ENCODE measurements around the gene KNTC1. TPM values are rescaled to one million over a fixed set of nuclear protein-coding genes. Genes with fewer than 3 reads are reported as not detected.

The KNTC1 gene
- total RNA-seq (2021) (63.0 and 67.7 TPM in 2 replicates), Bru-seq, nascent RNA (percentile 78 among the genes with signal in this experiment), BruChase-seq, experiment 1, labeled RNA remaining after a 2-hour chase (percentile 74 among the genes with signal in this experiment), BruChase-seq, experiment 2, labeled RNA remaining after a 6-hour chase (percentile 88 among the genes with signal in this experiment)
- long read RNA-seq, partial matches to known transcripts: 1 of 16 reads
- long read RNA-seq, other reads (novel, unspliced or antisense): 15 of 16 reads

DNA sequence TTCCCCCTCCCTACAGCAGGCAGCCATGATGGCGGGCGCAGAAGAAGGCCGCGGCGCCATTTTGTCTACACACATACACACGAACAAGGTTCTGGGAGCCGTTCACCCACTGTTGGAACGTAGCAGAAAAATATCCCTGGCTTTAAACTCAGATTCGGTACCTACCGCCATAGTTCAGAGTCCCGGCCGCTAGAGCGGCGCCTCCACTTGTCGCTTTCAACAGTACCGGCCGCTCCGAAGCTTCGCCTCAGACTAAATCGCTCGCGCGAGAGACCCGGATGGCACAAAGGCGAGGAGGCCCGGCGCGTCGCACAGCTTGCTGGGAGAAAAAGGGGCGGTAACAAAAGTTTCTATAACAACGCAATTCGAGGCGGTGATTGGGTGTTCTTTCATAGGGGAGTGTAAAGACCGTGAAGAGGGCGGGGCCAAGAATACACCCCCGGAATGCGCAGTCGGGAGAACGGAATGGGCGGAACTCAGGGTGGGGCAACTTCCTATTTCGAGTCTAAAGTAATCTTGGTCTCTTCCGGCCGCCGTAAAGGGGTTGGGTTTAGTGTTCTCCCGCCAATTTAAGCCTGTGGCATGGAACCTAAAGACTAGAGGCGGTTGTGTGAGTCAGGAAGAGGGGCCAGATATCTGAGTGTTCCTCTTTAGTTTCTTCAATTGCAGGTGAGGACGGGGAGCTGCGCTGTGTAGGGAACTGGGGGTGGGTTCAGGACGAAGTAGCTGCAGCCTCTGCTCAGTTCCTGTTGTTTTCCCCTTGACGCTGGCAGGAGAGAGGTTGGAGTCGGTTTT lies at the start of gene KNTC1, which contains the start of gene RSRC2:
TSS of gene KNTC1 (plus strand) at position 567 of the 795 bp plus-strand sequence. CDS start 2,815 bp downstream, outside the sequence.
TSS of gene RSRC2 (minus strand) at position 254 of the 795 bp plus-strand sequence. CDS start at position 171, 83 bp downstream.
- ChIA-PET CTCF (no interaction called here), POLR2A (ENCODE audit: unreplicated experiment) (interaction anchor here (0.5 to 0.7 kb wide), 8 partner anchors 26 to 1133 kb away, joined by 3 to 10 read pairs (median 6); partner anchors contain the start of genes DIABLO and RNF34)
- Histone ChIP-seq H2AFZ (peak within 1 kb of the TSS; percentile 79), H3K4me3 (peak within 1 kb of the TSS; percentile 97), H3K9me2 (ENCODE audit: insufficient read depth) (no peaks in the 10 kb centered on the region), H3K27me3 (ENCODE audit: insufficient read depth, low read depth) (no peaks in the 10 kb centered on the region), H3K36me3 (ENCODE audit: low read depth) (peaks cover 41% of the 10 kb centered on the region), H3K4me1 (replicated peaks; ENCODE audit: insufficient read depth) (peaks cover 29% of the 10 kb centered on the region), H3K4me2 (peak within 1 kb of the TSS; percentile 93), H3K9me3 (ENCODE audit: insufficient read depth, low read depth) (no peaks in the 10 kb centered on the region), H3F3A (ENCODE audit: insufficient read depth, low read depth) (peaks cover 21% of the 10 kb centered on the region; the same call in 1 of the 2 replicates), H4K20me1 (ENCODE audit: insufficient read depth) (peaks cover 42% of the 10 kb centered on the region), H3K27ac (peak within 1 kb of the TSS; percentile 95), H3K79me2 (ENCODE audit: low read depth) (peaks cover 83% of the 10 kb centered on the region)
- peak; percentile 97 to 98 for DNase-seq
- BruUV-seq (replicated peaks): no TSS peak
- no peak for TF ChIP-seq EZH2 (IDR thresholded peaks at IDR 0.05; ENCODE audit: low read depth)
- TF ChIP-seq, protein P1, sequence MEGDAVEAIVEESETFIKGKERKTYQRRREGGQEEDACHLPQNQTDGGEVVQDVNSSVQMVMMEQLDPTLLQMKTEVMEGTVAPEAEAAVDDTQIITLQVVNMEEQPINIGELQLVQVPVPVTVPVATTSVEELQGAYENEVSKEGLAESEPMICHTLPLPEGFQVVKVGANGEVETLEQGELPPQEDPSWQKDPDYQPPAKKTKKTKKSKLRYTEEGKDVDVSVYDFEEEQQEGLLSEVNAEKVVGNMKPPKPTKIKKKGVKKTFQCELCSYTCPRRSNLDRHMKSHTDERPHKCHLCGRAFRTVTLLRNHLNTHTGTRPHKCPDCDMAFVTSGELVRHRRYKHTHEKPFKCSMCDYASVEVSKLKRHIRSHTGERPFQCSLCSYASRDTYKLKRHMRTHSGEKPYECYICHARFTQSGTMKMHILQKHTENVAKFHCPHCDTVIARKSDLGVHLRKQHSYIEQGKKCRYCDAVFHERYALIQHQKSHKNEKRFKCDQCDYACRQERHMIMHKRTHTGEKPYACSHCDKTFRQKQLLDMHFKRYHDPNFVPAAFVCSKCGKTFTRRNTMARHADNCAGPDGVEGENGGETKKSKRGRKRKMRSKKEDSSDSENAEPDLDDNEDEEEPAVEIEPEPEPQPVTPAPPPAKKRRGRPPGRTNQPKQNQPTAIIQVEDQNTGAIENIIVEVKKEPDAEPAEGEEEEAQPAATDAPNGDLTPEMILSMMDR (conservative IDR thresholded peaks at IDR 0.05): no peak
- intact Hi-C loops (cut with micrococcal nuclease; ENCODE audit: unreplicated experiment): loop anchor here (1.0 kb wide), 3 partner anchors 27 to 225 kb away; partner anchors contain the start of genes DENR and ZCCHC8

- TF ChIP-seq, protein P1 (conservative IDR thresholded peaks at IDR 0.05): no peak
- no peak for TF ChIP-seq EZH2 (IDR thresholded peaks at IDR 0.05; ENCODE audit: low read depth)
- no peak overlapping the region for H3K4me2 ChIP-seq
- no peaks in the 10 kb centered on the region for H3K9me2 ChIP-seq (ENCODE audit: insufficient read depth)
- POLR2A ChIA-PET (ENCODE audit: unreplicated experiment): interaction anchor here (0.6 kb wide), 1 partner anchor 81 kb away, joined by 9 read pairs; no protein-coding TSS in a partner anchor
- 0 out of 2 replicates have a peak, but pooled peaks cover 5% of the 10 kb centered on the region for H4K20me1 ChIP-seq (ENCODE audit: insufficient read depth)
- H3K36me3 ChIP-seq (ENCODE audit: low read depth): peaks cover 37% of the 10 kb centered on the region
- no peak overlapping the region for H2AFZ ChIP-seq
- no TSS peak for BruUV-seq (replicated peaks)
- no peak overlapping the region for H3K4me3 ChIP-seq
- CTCF ChIA-PET: no interaction called here
- no peak for DNase-seq
- H3K4me1 ChIP-seq (replicated peaks; ENCODE audit: insufficient read depth): no peaks in the 10 kb centered on the region
- H3K79me2 ChIP-seq (ENCODE audit: low read depth): no peaks in the 10 kb centered on the region; the same call in 1 of the 2 replicates
- no peaks in the 10 kb centered on the region for H3K9me3 ChIP-seq (ENCODE audit: insufficient read depth, low read depth)
- peaks cover 6% of the 10 kb centered on the region; the same call in 1 of the 2 replicates for H3F3A ChIP-seq (ENCODE audit: insufficient read depth, low read depth)
- intact Hi-C loops (cut with micrococcal nuclease; ENCODE audit: unreplicated experiment): no loop called here
- H3K27ac ChIP-seq: no peak overlapping the region
- H3K27me3 ChIP-seq (ENCODE audit: insufficient read depth, low read depth): no peaks in the 10 kb centered on the region
Measured at GRCh38 chr12:122480753-122481152, 46.3 kb upstream of the KNTC1 start.

- peaks cover 11% of the 10 kb centered on the region; the same call in 1 of the 2 replicates for H3F3A ChIP-seq (ENCODE audit: insufficient read depth, low read depth)
- no peaks in the 10 kb centered on the region; the same call in 1 of the 2 replicates for H3K79me2 ChIP-seq (ENCODE audit: low read depth)
- H3K27me3 ChIP-seq (ENCODE audit: insufficient read depth, low read depth): no peaks in the 10 kb centered on the region
- no peak overlapping the region for H3K4me3 ChIP-seq
- ChIA-PET CTCF (no interaction called here), POLR2A (ENCODE audit: unreplicated experiment) (no interaction called here)
- H3K4me1 ChIP-seq (replicated peaks; ENCODE audit: insufficient read depth): no peaks in the 10 kb centered on the region
- 0 out of 2 replicates have a peak, but pooled peaks cover 5% of the 10 kb centered on the region for H4K20me1 ChIP-seq (ENCODE audit: insufficient read depth)
- H3K9me3 ChIP-seq (ENCODE audit: insufficient read depth, low read depth): no peaks in the 10 kb centered on the region
- no TSS peak for BruUV-seq (replicated peaks)
- H3K36me3 ChIP-seq (ENCODE audit: low read depth): peaks cover 36% of the 10 kb centered on the region
- no peaks in the 10 kb centered on the region for H3K9me2 ChIP-seq (ENCODE audit: insufficient read depth)
- H3K27ac ChIP-seq: no peak overlapping the region
- no peak for DNase-seq
- H2AFZ ChIP-seq: no peak overlapping the region
- intact Hi-C loops (cut with micrococcal nuclease; ENCODE audit: unreplicated experiment): no loop called here
- no peak for TF ChIP-seq EZH2 (IDR thresholded peaks at IDR 0.05; ENCODE audit: low read depth)
- TF ChIP-seq, protein P1 (conservative IDR thresholded peaks at IDR 0.05): no peak
- H3K4me2 ChIP-seq: no peak overlapping the region
Measured at GRCh38 chr12:122481861-122482260, 45.2 kb upstream of the KNTC1 start.
